OCI-LY1 (cell line): ENCODE measurements around the gene PCDHA6.
A peak's percentile ranks its signal among the peaks of the same experiment; 100 is the strongest.
"Not testable (repeated sequence)": the region's sequence is repeated elsewhere in the genome, so short reads cannot be mapped to it uniquely, and the experiment has no call there.

Experiments used
- H2AFZ ChIP-seq: fragments of 200-600 bp; sonication (generic), shearing (Covaris generic); 2 replicates; pipeline ENCODE4 v1.6.0; 2014; ENCODE audit warnings: antibody characterized with exemption, mild to moderate bottlenecking, low read length
- H3F3A ChIP-seq: fragments of 200-600 bp; sonication (generic), shearing (Covaris generic); 2 replicates; pipeline ENCODE4 v1.6.0; 2014; ENCODE audit warnings: mild to moderate bottlenecking, antibody characterized with exemption, low read length, moderate library complexity; ENCODE audit not compliant: insufficient read depth
- H3K27ac ChIP-seq: fragments of 200-600 bp; sonication (generic); 2 replicates; pipeline ENCODE4 v1.5.1; 2014; ENCODE audit warnings: low read length, mixed run types, mild to moderate bottlenecking, low read depth; ENCODE audit not compliant: poor library complexity, severe bottlenecking
- H3K27me3 ChIP-seq: fragments of 200-600 bp; sonication (generic); 2 replicates; pipeline ENCODE4 v1.6.0; 2014; ENCODE audit warnings: antibody characterized with exemption, mild to moderate bottlenecking, low read length, moderate library complexity; ENCODE audit not compliant: insufficient read depth
- H3K36me3 ChIP-seq: fragments of 200-600 bp; sonication (generic); 2 replicates; pipeline ENCODE4 v1.6.1; 2014; ENCODE audit warnings: mild to moderate bottlenecking, antibody characterized with exemption, low read length, moderate library complexity, mixed read lengths; ENCODE audit not compliant: insufficient read depth
- H3K4me1 ChIP-seq: fragments of 200-600 bp; sonication (generic); 2 replicates; pipeline ENCODE4 v1.5.1; 2014; ENCODE audit warnings: mild to moderate bottlenecking, low read length, moderate library complexity; ENCODE audit not compliant: insufficient read depth, severe bottlenecking
- H3K4me2 ChIP-seq: fragments of 200-600 bp; sonication (generic), shearing (Covaris generic); 2 replicates; pipeline ENCODE4 v1.6.1; 2014; ENCODE audit warnings: low read length
- H3K4me3 ChIP-seq: fragments of 200-600 bp; sonication (generic); 2 replicates; pipeline ENCODE4 v1.5.1; 2014; ENCODE audit warnings: low read length, low read depth, mild to moderate bottlenecking, mixed read lengths; ENCODE audit not compliant: poor library complexity, severe bottlenecking
- H3K79me2 ChIP-seq: fragments of 200-600 bp; shearing (Covaris generic); 2 replicates; pipeline ENCODE4 v1.6.1; 2016; ENCODE audit warnings: mixed run types, low read length, mixed read lengths; ENCODE audit not compliant: insufficient read depth
- H3K9ac ChIP-seq: fragments of 200-600 bp; sonication (generic), shearing (Covaris generic); 2 replicates; pipeline ENCODE4 v1.6.1; 2014; ENCODE audit warnings: mild to moderate bottlenecking, low read length, mixed read lengths
- H3K9me2 ChIP-seq: fragments of 200-600 bp; sonication (generic), shearing (Covaris generic); 2 replicates; pipeline ENCODE4 v1.6.1; 2014; ENCODE audit warnings: low read depth, mild to moderate bottlenecking, low read length, mixed read lengths
- H3K9me3 ChIP-seq: fragments of 200-600 bp; shearing (Covaris generic); 2 replicates; pipeline ENCODE4 v1.6.1; 2014; ENCODE audit warnings: low read length, mixed read lengths
- H4K20me1 ChIP-seq: fragments of 200-600 bp; sonication (generic), shearing (Covaris generic); 2 replicates; pipeline ENCODE4 v1.6.0; 2016; ENCODE audit warnings: mild to moderate bottlenecking, low read length; ENCODE audit not compliant: insufficient read depth
- CTCF ChIP-seq: fragments of 200-600 bp; sonication (generic), shearing (Covaris generic); IDR thresholded peaks from 2 replicates; pipeline ENCODE4 v1.5.1; 2017; ENCODE audit warnings: mild to moderate bottlenecking, antibody characterized with exemption, low read length, moderate library complexity, mixed read lengths
- EZH2 ChIP-seq: fragments of 200-600 bp; sonication (generic), shearing (Covaris generic); IDR thresholded peaks from 2 replicates; pipeline ENCODE4 v1.8.0; 2017; ENCODE audit warnings: borderline replicate concordance, mixed run types, mild to moderate bottlenecking, antibody characterized with exemption, low read length, moderate library complexity, mixed read lengths

Gene PCDHA6

GRCh38 chr5:140869555-140869886 lies 41.8 kb downstream of the PCDHA6 start:
- H3K9me3 ChIP-seq: no peaks in the 10 kb centered on the region
- no peaks in the 10 kb centered on the region for H4K20me1 ChIP-seq
- H3K4me1 ChIP-seq: no peaks in the 10 kb centered on the region
- H3K4me2 ChIP-seq: no peak overlapping the region
- no peaks in the 10 kb centered on the region for H3K79me2 ChIP-seq
- no peaks in the 10 kb centered on the region for H3K36me3 ChIP-seq
- TF ChIP-seq EZH2 (no peak), CTCF (peak; percentile 17; the same call in 1 of the 2 replicates)
- H3K27me3 ChIP-seq: no peaks in the 10 kb centered on the region
- no peak overlapping the region for H3K4me3 ChIP-seq
- H3K9me2 ChIP-seq: no peaks in the 10 kb centered on the region
- no peaks in the 10 kb centered on the region for H3F3A ChIP-seq
- H3K27ac ChIP-seq: no peak overlapping the region
- no peak overlapping the region for H3K9ac ChIP-seq
- no peak overlapping the region for H2AFZ ChIP-seq

GRCh38 chr5:140870221-140871201 lies 42.8 kb downstream of the PCDHA6 start:
- no peaks in the 10 kb centered on the region for H3K9me3 ChIP-seq
- H2AFZ ChIP-seq: no peak overlapping the region
- H3K9me2 ChIP-seq: no peaks in the 10 kb centered on the region
- H3K79me2 ChIP-seq: no peaks in the 10 kb centered on the region
- no peak overlapping the region for H3K4me2 ChIP-seq
- H4K20me1 ChIP-seq: no peaks in the 10 kb centered on the region
- H3K9ac ChIP-seq: no peak overlapping the region
- no peak overlapping the region for H3K27ac ChIP-seq
- no peaks in the 10 kb centered on the region for H3F3A ChIP-seq
- TF ChIP-seq EZH2 (no peak), CTCF (no peak)
- no peak overlapping the region for H3K4me3 ChIP-seq
- no peaks in the 10 kb centered on the region for H3K36me3 ChIP-seq
- no peaks in the 10 kb centered on the region for H3K4me1 ChIP-seq
- H3K27me3 ChIP-seq: no peaks in the 10 kb centered on the region

DNA sequence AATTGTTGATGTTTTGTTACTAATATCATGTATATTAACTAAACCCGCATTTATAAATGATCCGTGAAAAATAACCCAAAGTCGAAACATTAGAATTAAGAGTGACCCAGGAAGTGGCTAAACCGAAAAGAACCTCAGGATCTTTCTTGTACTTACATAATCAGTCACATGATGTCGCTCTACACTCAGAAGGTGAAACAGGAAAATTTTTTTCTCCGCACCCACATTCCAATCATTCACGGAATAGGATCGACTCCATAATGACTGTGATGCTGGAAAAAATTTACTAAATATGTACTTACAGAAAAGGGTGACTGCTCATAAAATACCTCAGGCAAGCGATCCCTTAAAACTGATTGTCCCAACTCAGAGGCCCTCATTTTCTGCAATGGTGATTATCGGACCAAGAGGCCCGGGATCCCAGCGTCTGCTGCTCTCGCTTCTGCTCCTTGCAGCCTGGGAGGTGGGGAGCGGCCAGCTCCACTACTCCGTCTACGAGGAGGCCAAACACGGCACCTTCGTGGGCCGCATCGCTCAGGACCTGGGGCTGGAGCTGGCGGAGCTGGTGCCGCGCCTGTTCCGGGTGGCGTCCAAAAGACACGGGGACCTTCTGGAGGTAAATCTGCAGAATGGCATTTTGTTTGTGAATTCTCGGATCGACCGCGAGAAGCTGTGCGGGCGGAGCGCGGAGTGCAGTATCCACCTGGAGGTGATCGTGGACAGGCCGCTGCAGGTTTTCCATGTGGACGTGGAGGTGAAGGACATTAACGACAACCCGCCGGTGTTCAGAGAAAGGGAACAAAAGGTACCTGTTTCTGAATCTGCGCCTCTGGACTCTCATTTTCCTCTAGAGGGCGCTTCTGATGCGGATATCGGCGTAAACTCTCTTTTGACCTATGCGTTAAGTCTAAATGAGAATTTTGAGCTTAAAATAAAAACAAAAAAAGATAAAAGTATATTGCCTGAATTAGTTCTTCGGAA lies 47.6 kb downstream of the PCDHA6 start, which contains the start of gene PCDHA12:
Gene PCDHA12, plus strand, starts transcription at position 224 of the 981 bp plus-strand sequence. Its CDS starts 165 bp downstream, at position 389.
- Histone ChIP-seq H3K9me2 (no peaks in the 10 kb centered on the region), H3K9ac (no peak within 1 kb of the TSS), H3K9me3 (no peaks in the 10 kb centered on the region), H3K4me3 (no peak within 1 kb of the TSS), H3F3A (no peaks in the 10 kb centered on the region), H3K4me2 (no peak within 1 kb of the TSS), H3K27me3 (no peaks in the 10 kb centered on the region), H4K20me1 (no peaks in the 10 kb centered on the region), H3K4me1 (no peaks in the 10 kb centered on the region), H3K79me2 (no peaks in the 10 kb centered on the region), H3K36me3 (no peaks in the 10 kb centered on the region), H3K27ac (no peak within 1 kb of the TSS), H2AFZ (no peak within 1 kb of the TSS)
- TF ChIP-seq EZH2: no peak
- TF ChIP-seq CTCF: peak; percentile 26

GRCh38 chr5:140876541-140877261 lies 48.9 kb downstream of the PCDHA6 start:
- H3K27me3 ChIP-seq, H3K27ac ChIP-seq, H3K9ac ChIP-seq, H3K9me3 ChIP-seq, H3K4me3 ChIP-seq, H2AFZ ChIP-seq, H4K20me1 ChIP-seq, H3K36me3 ChIP-seq, H3K4me1 ChIP-seq, H3F3A ChIP-seq, H3K4me2 ChIP-seq, H3K9me2 ChIP-seq, H3K79me2 ChIP-seq: not testable (repeated sequence)
